GM19099 (cell line): ENCODE data around the gene C1orf167.

Source experiments
- POLR2A ChIP-seq: IDR thresholded peaks from 3 replicates; pipeline ENCODE4 v1.6.1; 2011; ENCODE audit warnings: low read depth; ENCODE audit not compliant: insufficient read length; ENCODE audit errors: extremely low read depth

C1orf167 gene

DNA sequence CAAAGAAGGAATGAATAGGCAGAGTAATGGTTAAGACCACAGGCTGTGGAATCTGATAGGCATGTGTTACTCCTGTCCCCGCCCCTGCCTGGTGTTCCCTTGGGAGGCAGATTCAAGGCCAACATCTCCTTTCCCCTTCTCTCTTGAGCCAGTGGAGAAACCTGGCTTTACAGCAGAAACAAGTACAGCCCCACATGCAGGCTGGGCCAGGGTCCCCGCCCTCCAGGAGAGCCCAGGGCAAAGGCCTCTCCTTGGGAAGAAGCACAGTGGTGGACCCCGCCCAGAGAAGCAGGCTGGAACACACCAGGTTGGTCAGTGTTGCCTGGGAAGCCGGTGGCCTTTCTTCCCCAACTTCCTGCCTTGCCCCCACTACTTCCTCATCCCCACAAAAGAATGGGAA lies 6.8 kb downstream of the C1orf167 start:
- no peak for TF ChIP-seq POLR2A

DNA sequence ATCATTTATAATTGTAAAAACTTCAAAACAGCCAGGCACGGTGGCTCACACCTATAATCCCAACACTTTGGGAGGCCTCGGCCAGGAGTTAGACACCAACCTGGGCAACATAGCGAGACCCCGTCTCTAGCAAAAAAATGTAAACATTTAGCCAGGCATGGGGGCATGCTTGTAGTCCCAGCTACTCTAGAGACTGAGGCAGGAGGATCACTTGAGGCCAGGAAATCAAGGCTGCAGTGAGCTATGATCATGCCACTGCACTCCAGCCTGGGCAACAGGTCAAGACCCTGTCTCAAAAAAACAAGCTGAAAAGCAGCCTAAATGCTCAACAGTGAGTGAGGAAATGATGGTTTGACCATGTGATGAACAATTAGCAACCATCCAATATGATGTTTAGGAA lies 7.3 kb downstream of the C1orf167 start:
- TF ChIP-seq POLR2A: no peak

DNA sequence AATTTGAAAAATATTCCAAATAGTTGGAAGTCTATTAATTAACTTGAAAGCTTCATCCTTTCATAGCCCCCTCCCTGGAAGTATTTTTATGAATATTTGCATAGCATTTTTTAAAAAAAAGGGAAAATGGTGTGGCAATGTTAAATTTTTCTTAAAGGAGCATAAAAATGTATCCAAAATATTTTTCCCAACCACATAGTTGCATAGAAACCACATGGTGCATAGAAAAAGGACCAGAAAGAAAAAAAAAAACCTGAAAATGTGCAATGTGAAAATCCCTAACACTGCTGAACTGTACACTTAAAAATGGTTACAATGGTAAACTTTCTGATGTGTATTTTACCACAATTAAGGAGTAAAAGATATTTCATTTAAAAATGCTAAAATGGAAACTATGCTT lies 8.0 kb downstream of the C1orf167 start:
- no peak for TF ChIP-seq POLR2A

- TF ChIP-seq POLR2A: no peak
Observed at GRCh38 chr1:11771481-11772043, 9.6 kb downstream of the C1orf167 start.

DNA sequence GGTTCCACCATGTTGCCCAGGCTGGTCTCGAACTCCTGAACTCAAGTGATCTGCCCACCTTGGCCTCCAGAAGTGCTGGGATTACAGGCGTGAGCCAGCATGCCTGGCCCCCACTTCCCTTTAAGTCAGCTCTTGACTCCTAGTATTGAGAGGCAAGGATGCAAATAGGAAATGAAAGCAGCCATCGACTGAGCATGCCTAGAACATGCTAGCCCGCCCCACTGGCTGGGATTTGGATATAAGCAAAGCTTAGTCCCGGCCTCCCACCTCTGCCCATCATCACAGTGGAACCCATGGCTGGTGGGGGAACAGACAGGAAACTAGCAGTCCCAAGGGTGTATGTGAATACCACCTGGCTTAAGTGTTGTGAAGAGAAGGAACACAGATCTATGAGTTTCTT lies 10.5 kb downstream of the C1orf167 start:
- no peak for TF ChIP-seq POLR2A

GRCh38 chr1:11774753-11775152 lies 12.8 kb downstream of the C1orf167 start:
- TF ChIP-seq POLR2A: no peak

GRCh38 chr1:11777658-11778322 lies 15.8 kb downstream of the C1orf167 start:
- no peak for TF ChIP-seq POLR2A

DNA sequence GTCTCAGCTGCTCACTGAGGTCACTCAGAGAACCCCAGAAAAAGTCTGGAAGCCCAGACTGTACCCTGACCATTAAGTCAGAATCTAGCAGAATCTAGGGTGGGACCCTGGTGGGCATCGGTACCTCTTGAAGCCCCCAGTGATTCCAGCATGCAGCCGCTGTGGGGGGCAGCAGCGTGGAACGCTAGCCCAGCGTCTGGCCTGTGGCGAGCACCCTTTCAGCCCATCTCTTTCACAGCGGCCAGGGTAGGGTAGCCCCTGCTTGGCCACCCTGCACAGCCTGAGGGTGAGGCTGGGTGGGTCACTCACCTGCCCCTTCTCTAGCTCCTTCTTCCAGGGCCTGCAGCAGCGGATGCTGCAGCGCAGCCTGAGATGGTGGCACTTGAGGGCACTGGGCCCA lies 16.3 kb downstream of the C1orf167 start:
- no peak for TF ChIP-seq POLR2A

- TF ChIP-seq POLR2A: no peak
Observed at GRCh38 chr1:11778844-11779623, 17.0 kb downstream of the C1orf167 start.

DNA sequence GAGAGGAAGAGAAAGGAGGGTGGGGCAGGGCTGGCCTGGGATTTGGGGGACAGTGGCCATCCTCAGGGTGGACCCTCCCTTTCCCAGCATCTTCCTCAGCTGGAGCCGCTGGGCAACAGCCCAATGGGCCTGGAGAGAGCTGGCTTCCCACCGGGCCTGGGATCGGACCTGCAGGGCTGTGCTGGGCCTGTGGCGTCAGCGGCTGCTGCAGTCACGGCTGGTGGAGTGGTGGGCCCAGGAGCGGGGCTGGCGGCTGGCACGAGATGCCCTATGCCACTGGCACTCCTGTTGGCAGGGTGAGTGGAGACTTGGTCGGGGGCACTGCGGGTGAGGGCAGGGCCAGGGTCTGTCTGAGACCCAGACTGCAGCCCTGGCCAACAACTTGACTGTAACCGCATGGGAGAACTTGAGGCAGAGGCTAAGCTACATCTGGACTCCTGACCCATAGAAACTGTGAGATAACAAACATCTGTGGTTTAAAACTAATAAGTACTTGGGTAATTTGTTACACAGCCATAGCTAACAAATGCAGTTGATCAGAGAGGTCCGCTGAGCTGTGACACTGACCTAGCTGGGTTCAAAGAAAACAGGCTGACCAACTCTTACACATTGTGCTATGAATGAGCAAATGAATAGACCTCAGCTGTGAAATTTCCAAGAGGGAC lies 17.9 kb downstream of the C1orf167 start:
- TF ChIP-seq POLR2A: no peak

DNA sequence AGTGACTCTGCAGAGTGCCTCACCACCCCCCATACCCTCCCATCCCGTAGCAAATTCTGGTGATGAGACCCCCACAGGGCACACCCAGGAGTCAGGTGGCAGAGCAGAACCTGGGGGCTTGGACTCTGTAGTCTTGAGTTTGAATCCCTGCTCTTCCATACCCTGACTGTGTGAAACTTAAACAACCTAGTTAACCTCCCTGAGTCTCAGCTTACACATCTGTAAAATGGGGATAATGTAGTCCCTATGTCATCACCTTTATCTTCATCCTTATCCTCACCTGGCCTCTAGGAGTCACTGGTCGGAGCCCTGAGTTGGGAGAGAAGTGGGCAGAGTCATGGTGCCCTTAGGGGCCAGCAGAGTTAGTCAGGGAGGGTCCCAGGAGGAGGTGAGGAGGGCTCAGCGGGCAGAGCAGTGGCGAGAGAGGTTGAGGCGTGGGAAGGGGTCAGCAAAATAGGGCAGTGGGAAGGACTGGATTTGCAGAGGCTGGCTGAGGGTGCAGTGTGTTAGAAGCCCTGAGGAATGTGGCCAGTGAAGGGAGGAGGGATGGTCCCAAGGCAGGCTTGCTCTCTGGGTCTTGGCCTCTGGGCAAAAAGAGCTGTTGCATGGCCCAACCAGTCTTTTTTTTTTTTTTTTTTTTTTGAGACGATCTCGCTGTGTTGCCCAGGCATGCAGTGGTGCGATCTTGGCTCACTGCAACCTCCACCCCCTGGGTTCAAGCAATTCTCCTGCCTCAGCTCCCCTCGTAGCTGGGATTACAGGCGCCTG lies 18.6 kb downstream of the C1orf167 start:
- no peak for TF ChIP-seq POLR2A

DNA sequence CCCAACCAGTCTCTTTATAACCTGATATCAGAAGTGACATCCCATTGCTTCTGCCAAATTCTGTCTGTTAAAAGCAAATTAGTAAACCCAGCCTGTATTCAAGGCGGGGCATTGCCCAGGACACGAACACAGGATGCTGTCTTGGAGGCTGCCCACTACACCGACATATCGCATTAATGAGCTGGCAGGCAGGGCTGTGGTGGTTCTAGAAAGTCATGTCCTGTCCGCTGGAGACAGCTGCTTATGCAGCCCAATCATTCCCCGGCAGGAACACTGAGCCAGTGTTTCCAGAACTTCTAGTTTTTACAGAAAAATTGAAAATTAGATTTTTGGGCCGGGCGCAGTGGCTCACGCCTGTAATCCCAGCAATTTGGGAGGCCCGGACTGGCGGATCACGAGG lies 19.3 kb downstream of the C1orf167 start:
- no peak for TF ChIP-seq POLR2A

DNA sequence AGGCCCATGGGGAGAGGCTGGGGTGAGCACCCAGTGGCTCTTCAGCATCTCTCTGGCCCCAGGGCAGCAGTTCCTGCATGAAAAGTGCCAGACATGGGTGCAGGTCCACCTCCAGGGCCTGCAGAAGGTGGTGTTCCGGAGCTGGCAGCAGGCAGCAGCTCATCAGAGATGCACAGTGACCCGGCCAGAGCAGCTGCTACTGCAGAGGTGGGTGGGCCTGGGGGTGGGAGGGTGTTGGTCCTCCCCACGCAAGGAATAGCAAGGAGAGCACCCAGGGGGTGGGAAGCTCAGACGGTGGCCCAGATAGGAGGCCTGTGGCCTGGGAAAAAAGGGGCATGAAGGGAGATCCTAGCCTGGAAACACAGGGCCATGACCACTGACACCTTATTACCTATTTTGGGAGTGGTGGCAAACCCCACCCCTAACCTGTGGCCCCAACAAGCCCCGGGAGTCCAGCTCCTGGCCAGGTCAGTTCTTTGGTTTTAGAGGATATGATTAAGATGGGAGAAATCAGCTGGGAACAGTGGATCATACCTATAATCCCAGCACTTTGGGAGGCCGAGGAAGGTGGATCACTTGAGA lies 20.2 kb downstream of the C1orf167 start:
- no peak for TF ChIP-seq POLR2A

DNA sequence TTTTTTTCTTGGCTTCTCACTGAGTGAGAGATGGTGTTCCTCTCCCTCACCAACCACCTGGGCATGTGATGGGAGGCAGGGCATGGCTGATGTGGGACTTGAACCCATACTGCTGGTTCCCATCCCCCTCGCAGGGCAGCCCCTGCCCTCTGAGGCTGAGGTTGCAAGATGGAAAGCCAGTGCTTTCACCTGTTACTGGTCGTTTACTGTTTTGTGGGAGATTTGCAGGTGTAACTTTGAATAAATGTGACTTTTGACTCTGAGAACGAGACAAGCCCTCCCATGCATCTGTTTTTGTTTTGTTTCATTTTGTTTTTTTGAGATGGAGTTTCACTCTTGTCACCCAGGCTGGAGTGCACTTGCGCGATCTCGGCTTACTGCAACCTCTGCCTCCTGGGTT lies 21.6 kb downstream of the C1orf167 start:
- no peak for TF ChIP-seq POLR2A

- TF ChIP-seq POLR2A: no peak
Observed at GRCh38 chr1:11784256-11784992, 22.4 kb downstream of the C1orf167 start.
